Measurements from ENCODE around the gene SLC10A4. TPM values are rescaled to one million over a fixed set of nuclear protein-coding genes. Genes with fewer than 3 reads are reported as not detected.

Gene SLC10A4
- total and polyA plus RNA-seq, 2 of the 8 experiments (the other 6 are each of a cell fraction or from before 2014, with no cell fraction given), result 4.5 to 5.6 TPM

DNA sequence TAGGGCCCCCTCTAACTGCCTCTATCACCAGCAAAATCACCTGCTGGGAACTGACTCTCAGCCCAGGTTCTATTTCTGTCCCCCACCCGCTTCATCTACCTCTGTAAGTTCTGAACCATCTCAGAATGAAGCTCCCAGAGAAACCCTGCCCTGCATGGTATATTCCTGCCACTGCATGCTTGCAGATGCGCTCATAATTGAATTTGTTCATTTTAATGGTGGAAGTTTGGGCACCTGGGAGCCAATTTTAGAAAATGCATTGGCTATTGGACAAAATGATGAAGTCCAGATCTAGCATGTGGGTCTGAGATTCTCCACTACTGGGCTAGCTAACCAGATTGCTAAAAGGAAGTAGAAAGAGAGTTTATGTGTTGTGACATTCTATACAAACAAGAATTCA, 28.6 kb upstream of the SLC10A4 start (continued):
- TF ChIP-seq, protein P1, sequence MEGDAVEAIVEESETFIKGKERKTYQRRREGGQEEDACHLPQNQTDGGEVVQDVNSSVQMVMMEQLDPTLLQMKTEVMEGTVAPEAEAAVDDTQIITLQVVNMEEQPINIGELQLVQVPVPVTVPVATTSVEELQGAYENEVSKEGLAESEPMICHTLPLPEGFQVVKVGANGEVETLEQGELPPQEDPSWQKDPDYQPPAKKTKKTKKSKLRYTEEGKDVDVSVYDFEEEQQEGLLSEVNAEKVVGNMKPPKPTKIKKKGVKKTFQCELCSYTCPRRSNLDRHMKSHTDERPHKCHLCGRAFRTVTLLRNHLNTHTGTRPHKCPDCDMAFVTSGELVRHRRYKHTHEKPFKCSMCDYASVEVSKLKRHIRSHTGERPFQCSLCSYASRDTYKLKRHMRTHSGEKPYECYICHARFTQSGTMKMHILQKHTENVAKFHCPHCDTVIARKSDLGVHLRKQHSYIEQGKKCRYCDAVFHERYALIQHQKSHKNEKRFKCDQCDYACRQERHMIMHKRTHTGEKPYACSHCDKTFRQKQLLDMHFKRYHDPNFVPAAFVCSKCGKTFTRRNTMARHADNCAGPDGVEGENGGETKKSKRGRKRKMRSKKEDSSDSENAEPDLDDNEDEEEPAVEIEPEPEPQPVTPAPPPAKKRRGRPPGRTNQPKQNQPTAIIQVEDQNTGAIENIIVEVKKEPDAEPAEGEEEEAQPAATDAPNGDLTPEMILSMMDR (IDR thresholded peaks at IDR 0.05; ENCODE audit: control extremely low read depth in 1 of 3, insufficient read depth in 1 of 3, low read depth in 1 of 3, low read length in 3 of 3), result no peak
- no peak for TF ChIP-seq TAF1 (IDR thresholded peaks at IDR 0.05; ENCODE audit: low read depth, low read length)
- no peak for TF ChIP-seq SIRT6 (IDR thresholded peaks at IDR 0.05; ENCODE audit: low read length)
- TF ChIP-seq RNF2 (IDR thresholded peaks at IDR 0.05; ENCODE audit: borderline replicate concordance, low read depth, low read length, missing control alignments, poor library complexity, severe bottlenecking), result no peak
- TF ChIP-seq EP300 (IDR thresholded peaks at IDR 0.05; ENCODE audit: borderline replicate concordance in 1 of 2, low read depth in 2 of 2, low read length in 2 of 2), result no peak
